GM19099 (cell line): ENCODE measurements around the gene CACNA1F.

Source experiments
- POLR2A ChIP-seq: IDR thresholded peaks from 3 replicates; pipeline ENCODE4 v1.6.1; 2011; ENCODE audit warnings: low read depth; ENCODE audit not compliant: insufficient read length; ENCODE audit errors: extremely low read depth

Gene CACNA1F

GRCh38 chrX:49220100-49220499, 13.0 kb downstream of the CACNA1F start:
- TF ChIP-seq POLR2A, result no peak

- no peak for TF ChIP-seq POLR2A
Measured at GRCh38 chrX:49214996-49215526, 18.1 kb downstream of the CACNA1F start.

GRCh38 chrX:49214416-49214815, 18.7 kb downstream of the CACNA1F start:
- TF ChIP-seq POLR2A, result no peak

- no peak for TF ChIP-seq POLR2A
Measured at GRCh38 chrX:49212861-49213260, 20.3 kb downstream of the CACNA1F start.

GRCh38 chrX:49212209-49212608, 20.9 kb downstream of the CACNA1F start:
- no peak for TF ChIP-seq POLR2A

- no peak for TF ChIP-seq POLR2A
Measured at GRCh38 chrX:49211074-49211473, 22.1 kb downstream of the CACNA1F start.

GRCh38 chrX:49210406-49210805, 22.7 kb downstream of the CACNA1F start:
- no peak for TF ChIP-seq POLR2A

- TF ChIP-seq POLR2A, result no peak
Measured at GRCh38 chrX:49209434-49210251, 23.5 kb downstream of the CACNA1F start.

- TF ChIP-seq POLR2A, result no peak
Measured at GRCh38 chrX:49208399-49208798, 24.7 kb downstream of the CACNA1F start.

- TF ChIP-seq POLR2A, result no peak
Measured at GRCh38 chrX:49206543-49206942, 26.6 kb downstream of the CACNA1F start.

GRCh38 chrX:49205443-49205842, 27.7 kb downstream of the CACNA1F start:
- no peak for TF ChIP-seq POLR2A

- TF ChIP-seq POLR2A, result no peak
Measured at GRCh38 chrX:49204709-49205108, 28.4 kb downstream of the CACNA1F start.

GRCh38 chrX:49204017-49204416, 29.1 kb downstream of the CACNA1F start:
- TF ChIP-seq POLR2A, result no peak

- no peak for TF ChIP-seq POLR2A
Measured at GRCh38 chrX:49203536-49203935, 29.6 kb downstream of the CACNA1F start.

GRCh38 chrX:49202022-49202421, 31.1 kb downstream of the CACNA1F start:
- no peak for TF ChIP-seq POLR2A
